CD4-positive, alpha-beta T cell treated with Interleukin-4 for 1 hour (primary cell): Measurements from ENCODE around the gene METRNL.

Source experiments
- DNase-seq, 2 donors: peaks; one replicate each; pipeline ENCODE4 v3.0.0-alpha.2; 2020 to 2022

METRNL gene

DNA sequence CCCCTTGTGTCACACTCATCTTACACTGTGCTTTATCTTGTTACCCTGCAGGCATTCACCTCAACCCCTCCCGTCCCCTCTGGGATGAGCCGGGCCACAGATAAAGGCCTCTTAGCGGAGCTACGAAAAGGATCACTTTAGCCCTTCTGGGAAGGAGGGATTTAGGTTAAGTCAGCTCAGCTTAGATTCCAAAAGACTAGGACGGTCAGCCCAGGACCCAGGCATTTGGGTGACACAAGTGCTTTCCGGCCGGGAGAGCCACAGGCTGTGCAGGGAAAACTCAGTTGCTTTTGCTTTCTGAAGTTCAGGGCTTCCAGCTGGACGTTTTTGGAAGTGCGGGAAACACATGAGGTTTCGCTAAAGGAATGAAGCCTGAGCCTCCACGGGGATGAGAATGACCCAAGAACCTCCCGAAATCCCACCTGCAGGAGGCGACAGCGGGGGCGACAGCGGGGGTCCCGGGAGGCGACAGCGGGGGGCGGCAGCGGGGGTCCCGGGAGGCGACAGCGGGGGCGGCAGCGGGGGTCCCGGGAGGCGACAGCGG, 11.6 kb upstream of the METRNL start:
- DNase-seq, result no peak

DNA sequence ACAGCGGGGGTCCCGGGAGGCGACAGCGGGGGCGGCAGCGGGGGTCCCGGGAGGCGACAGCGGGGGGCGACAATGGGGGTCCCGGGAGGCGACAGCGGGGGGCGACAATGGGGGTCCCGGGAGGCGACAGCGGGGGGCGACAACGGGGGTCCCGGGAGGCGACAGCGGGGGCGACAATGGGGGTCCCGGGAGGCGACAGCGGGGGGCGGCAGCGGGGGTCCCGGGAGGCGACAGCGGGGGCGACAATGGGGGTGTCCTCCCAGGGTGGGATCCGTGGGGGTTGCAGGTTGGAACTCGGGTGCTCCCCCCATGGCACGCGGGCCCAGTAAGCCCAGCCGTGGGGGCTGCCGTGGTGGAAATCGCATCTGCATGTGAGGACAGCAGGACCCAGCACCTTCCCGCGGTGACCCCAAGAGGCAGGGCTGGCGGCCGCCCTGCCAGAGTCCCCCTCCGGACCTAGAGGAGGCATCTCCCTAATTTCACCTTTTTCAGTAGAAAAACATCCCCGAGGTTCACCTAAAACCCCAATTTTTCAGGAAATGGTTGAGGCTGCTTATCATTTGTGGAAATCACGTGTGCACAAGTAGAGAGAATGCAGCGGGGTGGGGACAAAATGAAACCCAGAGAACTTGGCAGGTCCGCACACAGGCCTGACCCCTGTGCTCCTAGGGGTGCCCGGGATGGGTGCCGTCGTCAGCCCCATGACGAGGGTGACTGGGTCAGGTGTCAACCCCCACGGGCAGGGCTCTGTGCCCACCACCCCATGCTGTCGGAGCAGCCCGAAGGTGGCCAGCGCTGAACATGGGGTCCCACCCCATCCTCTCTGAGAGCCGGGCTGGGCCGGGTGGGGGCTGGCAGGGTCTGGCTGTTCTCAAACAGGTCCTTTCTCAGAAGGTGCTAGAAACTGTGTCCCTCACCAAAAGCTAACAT, 10.5 kb upstream of the METRNL start:
- DNase-seq, result no peak

DNA sequence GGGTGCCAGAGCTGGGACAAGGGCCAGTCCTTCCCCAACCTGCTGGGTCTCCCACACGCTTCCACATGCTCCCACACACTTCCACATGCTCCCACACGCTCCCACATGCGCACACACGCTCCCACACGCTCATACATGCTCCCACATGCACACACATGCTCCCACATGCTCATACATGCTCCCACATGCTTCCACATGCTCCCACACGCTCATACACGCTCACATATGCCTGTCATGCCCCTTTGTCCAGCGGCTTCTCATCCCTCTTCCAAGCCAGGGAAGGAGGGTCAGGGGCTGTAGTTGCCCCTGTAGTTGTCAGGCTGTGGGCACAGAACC, 9.9 kb upstream of the METRNL start:
- no peak for DNase-seq

DNA sequence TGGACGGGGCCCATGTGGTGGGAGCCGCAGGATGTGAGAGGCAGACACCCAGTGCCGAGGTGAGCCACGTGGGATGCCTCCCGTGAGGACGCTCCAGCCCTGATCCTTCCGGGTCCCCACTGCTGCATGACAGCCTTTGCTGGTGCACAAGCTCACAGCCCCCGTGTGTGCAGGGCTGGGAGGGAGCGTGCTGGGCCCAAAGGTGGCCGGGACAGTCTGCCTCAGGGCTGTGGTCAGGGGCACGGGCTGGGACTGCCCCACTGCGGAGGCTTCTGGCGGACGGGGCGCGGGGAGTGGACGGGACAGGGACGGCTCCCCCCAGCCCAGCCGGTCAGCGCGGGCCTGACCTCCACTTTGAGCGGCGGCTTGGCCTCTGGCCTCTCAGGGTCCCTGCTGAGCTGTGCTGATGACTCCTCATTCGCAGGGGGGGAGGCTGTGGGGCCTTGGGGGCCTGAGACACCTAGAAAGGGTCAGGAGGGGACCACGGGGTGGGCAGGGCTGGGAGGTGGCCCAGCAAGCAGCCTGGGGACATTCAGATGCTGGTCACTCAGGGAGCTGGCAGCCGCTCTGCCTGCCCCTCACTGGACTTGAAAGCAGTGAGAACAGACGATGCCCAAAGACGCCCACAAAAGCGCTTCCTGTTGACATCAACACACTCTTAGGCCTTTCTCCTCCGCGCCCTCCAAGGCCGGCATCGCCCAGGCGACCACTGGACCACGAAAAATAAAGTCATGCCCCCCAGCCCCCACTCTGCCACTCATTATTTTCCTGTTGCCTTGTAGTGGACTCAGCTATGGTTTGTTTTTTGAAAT, 9.3 kb upstream of the METRNL start:
- DNase-seq, result no peak

DNA sequence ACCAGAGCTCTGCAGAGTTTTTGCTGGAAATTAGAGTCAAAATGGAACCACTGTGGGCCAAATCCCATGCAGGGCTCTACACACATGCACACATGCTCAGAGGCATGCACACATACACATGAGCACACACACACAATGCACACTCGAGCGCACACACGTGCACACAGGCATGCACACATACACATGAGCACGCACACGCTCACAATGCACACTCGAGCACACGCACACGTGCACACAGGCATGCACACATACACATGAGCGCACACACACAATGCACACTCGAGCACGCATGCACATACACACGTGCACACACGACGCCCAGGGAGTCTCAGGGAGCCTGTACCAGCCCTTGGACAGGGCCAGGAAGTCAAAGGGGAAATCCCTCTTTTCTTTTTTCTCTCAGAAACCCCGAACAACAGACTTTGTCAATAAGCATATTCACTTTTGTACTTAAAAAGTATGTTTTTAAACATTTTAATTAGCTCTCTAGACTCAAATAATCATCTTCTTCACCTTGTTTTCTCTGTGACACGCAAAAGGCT, 8.5 kb upstream of the METRNL start:
- no peak for DNase-seq

DNA sequence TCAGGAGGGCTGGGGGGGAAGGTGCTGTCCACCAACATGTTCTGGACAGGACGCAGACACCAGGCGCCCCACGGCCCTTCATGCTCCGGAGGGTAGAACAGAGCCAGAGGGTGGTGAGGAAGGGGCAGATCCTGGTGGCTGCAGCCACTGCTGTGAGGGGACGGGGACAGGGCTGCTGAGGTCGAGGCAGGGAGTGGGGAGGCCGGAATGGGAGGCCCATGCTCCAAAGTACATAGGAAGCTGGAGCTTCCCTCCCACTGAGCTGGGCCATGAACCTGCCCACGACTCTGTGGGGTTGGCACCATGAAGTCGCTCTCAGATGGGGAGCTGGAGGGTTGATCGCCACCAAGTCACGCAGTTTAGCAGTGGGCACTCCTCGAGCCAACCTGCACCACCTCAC, 8.0 kb upstream of the METRNL start:
- no peak for DNase-seq

DNA sequence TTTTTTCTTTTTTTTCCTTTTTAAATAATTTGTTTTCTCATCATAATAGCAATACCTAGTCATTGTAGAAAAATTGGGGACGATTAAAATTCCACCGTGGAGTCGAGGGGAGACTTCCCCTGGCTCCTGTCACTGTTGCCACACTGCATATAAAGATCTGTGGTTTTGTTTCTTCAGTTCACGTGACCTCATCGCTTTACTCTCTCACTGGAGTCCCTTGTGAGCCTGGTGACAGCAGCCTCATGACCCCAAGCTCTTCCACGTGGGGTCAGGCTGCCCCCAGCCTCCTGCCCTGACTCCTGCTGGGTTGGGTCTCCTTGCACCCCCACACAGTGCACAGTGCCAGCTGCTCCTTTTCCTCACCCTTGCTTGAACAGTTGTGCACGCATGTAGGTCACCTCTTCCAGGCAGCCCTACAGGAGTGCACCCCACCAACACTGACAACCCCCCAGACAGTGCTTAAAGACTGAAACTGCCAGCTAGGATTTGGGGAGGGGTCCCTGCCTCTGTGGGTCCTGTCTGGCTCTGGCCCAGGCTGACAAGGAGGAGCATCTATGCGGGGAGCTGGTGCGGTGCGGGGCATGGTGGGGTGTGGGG, 7.3 kb upstream of the METRNL start:
- DNase-seq, result no peak

DNA sequence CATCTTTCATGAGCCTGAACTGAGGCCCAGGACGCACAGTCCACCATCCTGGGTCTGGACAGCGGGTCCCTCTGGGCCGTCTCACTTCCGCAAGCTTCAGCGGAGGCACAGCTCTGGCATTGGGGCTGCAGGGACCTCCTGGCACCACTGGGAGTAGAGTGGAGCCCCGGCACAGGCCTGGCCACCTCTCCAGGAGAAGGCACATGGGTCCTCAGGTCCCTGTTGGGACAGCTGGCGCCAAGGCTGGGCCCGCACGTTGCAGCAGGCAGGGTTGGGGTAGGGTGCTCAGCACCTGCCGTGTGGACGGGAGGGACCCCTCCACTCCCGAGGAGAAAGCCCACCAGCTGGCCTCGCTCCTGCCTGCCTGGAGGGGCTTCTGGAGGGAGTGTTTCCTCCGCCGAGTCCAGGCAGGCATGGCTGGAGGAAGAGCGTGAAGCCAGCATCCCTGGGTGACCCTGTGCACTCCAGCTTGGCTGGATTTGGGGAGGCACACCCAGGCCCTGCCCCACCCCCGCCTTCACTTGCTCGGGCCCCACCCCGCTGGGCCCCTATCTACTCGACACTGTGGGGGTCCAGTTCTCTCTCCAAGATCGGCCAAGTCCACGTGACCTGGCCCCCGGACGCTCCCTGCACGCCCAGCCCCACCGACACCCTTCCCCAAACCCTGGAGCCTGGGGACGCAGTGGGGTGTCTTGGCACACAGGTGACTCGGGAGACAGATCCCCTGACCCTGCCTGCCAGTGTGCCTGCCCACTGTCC, 6.6 kb upstream of the METRNL start:
- DNase-seq, result no peak

DNA sequence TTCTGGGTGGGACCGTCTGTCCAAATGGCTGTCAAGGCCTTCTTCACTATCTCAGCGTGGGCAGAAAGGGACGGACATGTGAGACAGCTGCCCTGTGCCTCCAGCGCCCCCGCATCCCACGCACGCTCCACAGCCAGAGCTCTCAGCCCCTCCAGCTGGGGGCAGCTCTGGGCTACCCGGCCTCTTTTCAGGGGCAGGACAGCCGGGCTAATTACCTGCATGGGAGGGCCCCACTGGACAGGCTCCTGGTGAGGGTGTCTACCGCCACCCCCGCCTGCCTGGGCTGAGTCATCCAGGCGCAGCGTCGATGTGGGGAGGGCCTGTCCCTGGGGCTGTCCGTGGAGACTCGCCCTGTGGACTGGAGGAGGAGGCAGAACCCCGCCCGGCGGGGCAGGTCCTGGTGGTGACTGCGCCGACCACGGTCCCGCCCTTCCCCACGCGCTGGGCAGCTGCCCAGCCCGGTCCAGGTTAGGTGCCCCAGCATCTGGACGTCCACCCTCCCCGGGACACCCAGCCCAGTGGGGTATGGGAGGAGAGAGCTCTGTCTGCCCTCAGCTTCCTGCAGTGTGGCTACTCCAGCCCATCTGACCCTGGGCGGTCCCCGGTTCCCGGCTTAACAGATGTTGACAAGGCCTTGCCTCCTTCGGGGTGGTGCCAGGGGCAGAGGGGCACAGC, 5.9 kb upstream of the METRNL start:
- peak in 1 of 2 donors; percentile 40 for DNase-seq

DNA sequence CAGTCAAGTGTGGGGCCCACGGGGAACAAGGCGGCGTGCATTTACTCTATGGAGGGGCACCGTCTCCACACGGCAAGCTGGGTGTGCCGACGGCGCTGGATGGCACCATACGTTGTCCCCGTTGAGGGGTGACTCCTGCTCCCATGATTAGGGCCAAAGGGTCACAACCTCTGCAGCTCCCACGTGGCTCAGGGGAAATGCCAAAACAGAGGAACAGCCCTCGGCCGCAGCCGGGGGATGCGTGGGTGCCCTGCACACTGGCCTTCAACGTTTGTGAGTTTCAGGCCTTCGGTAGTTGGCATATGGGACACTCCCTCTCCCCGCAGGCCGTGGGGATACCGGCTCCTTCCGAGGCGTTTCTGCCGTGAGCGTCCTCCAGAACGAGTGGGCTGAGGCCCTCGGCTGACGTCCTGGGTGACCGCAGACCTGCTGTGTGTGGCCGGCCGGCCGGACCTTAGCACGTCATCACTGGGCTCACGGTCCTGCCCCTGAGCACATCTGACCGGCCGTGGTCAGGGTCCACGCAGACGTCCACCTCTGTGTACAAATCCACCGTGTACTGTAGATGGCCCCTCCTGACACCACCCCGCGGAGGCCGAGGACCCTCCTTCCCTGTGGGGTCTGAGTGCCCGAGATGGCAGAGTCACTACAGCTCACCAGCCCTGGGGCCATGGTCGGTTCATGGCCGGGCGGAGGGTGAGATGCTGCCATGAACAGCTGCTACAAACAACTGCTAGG, 4.8 kb upstream of the METRNL start:
- DNase-seq, result no peak

DNA sequence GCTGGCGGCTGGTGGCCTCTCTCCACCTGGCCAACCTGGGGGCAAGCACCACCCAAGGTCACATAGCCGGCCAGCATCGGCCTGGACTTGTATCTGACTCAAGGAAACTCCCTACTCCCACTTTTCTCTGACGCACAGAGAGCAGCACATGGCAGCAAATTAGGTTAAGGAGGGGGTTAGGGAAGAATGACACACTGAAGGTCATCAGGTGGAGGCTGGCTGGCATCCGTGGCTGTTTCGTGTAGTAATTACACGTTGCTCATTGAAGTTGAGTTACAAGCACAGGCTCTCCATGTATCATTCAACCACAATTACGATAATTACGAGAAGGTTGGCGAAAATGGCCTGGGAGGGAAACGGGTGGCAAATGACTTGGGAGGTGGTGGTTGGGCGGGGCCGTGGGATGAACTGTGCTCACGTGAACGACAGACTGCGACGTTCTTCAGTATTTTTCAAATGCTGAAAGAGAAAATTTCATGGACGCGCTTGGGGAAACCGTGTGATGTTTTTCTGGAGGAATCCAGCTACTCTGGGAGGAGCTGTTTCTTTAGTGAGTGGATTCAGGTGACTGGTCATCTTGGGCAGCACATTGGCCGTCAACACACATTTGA, 4.0 kb upstream of the METRNL start:
- DNase-seq, result no peak

DNA sequence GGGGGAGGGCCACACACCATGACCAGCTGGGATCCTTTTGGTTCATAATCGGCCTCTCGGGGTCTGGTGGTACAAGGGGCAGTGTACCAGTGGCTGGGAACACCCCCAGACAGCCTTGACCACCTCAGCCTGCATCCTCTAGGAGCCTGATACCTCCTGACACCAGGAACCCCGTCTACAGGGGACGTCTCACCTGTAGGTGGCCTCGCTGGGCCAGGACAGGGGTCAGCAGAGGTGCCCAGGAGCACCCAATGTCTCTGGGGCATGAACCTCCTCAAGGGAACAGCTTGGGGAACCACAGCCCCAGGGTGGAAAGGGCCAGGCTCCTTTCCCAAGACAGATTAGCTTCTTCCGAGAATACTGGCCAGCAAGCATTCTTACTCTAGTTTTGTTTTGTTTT, 2.5 kb upstream of the METRNL start:
- DNase-seq, result no peak

DNA sequence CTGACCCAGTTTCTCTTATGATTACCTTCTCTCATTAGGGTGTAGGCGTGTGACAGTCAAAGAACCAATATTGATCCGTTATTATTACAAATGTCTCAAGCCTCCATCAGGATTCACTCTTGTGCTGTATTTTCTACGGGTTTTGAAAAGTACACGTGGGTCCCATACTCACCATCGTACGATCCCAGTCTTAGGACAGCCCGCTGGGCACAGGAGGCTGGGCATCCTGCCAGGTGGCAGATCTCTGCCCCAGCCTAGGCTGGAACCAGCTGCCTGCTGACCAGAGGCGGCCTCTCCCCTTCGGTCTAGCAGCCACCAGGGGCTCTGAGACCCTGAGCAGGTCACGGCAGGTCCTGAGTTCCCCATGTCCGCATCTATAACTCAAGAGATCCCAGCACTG, 2.0 kb upstream of the METRNL start:
- DNase-seq, result no peak

DNA sequence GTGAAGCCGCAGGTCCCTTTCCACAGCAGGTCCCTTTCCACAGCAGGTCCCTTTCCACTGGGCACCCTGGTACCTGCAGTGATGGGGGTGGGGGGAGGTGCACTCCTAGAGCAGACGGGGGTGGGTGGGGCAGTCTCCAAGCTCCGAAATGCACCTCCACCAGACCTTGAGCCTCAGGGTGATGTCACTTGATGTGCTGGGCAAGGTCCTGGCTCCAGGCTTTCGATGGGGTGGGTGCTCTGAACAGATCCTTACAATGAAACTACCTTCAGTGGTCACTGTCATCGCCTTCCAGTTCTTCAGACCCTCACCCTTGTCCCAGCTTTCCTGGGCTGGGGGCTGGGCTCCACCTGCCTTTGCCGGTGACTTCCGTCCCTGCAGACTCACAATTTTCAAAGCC, 1.5 kb upstream of the METRNL start:
- no peak for DNase-seq

DNA sequence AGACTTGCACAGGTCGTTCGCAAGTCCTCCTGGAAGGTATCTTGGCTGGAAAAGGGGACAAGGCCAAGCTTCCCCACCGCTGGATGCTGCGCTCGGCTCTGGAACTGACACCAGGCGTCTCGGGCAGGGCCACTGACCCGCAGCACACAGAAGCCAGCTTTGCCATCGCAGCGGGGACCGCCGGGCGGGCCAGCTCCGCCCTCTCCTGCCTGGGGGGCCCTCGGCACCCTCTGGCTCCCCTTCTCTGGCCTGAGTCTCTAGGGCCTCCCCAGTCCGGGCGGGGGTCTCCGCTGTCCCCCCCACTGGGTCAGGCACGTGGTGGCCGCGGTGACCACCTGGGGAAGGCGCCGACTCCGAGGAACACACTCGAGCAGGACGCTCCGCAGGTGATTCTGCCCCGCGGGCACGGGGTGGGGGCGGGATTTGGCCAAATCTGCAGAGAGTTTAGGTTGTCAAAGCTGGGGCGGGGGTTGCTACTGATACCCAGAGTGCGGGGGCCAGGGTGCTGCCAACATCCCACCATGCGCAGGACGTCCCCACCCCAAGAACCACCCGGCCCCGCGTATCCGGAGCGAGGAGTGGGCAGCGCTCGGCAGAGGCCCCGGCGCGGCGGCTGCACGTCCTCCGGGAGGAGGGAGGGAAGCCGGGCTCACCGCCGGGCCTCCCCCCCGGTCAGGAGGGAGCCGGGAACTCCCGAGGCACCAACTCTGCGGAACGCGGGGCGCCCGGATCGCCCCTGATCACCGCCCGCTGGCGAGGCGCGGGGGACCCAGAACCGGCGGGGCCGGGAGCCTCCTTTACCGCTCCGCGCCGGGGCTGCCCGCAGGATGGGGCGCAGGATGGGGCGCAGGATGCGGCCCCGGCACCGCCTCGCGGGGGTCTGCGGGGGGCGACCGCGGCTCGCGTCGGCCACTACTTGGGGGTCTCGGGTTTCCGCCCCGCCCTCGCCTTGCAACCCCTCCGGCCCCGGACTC, 744 bp upstream of the METRNL start:
- no peak for DNase-seq

DNA sequence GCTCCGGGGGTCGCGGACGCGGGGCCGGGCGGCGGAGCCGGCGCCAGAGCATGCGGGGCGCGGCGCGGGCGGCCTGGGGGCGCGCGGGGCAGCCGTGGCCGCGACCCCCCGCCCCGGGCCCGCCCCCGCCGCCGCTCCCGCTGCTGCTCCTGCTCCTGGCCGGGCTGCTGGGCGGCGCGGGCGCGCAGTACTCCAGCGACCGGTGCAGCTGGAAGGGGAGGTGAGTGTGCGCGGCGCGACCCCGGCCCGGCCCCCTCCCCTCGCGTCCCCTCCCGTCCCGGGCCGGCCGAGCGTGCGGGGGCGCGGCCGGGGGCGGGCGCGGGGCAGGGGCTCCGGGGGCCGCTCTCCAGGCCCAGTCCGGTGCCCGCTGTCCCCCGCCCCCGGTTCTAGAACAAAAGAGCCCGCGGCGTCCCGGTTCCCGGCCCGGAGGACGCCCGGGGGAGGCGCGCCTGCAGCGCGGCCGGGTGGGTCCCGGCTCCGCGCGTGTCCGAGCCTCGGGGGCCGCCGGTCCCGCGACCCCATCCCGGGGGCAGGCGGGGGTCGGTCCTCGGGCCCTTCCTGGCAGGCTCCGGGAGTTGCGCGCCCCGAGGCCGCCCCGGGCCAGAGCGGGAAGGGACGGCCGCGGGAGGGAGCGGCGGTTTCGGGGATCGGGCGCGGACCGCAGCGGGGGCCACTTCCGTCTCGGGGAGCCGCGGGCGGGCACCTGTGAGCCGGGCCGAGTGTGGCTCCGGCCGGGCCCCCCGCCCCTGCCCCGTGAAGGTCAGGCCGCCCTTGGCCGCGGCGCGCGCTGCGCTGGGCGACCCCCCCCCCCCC, 563 bp downstream of the METRNL start:
- no peak for DNase-seq

DNA sequence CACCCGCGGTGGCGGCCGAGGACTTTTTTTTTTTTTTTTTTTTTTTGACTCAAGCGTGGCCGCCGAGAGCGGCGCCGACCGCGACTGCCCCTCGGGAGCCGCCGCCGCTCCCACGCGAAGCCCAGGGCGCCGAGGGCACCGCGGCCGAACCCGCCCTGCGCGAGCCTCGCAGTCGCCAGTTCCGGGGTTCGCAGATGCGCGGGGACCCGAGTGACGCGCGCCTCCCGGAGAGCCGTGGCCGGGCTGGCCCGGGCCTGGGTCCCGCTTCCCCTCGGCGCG, 1.1 kb downstream of the METRNL start:
- DNase-seq, result no peak

DNA sequence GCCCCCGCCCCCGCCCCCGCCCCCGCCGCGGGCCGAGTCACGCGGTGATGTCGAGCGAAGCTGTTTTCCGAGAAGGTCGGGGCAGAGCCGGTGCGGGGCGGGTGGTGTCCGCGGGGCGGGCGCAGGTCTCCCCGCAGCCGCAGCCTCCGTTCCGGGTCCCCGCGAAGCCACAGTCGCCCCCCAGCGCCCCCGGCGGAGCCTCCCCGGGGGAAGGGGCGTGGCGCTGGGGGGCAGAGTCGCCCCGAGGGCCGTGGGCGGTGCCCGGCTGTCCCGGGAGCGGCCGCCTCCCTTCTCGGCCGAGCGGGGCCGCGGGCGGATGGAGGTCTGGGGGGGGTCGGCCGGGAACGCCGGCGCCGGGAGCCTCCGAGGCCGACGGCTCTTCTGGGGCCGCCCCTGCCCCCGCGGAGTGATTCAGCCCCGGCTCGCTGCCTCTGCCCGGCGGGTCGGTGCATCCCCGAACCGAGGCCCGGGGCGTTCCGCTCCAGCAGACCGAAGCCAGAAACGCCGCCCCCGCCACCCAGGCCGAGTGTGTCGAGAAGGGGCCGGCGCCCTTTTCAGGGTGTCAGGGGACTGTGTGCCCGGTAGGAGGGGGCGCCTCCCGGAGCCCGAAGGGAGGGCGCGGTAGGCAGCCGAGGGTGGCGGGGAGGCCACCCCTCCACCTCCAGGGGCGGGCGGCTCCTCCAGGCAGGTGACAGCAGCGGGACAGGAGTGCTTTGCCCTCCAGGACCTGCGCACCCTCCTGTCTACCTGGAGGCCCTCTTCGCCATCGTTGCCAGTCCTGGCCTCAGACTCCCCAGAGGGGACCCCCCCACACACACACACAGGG, 1.7 kb downstream of the METRNL start:
- DNase-seq, result peak; percentile 55 to 63
